Measurements from ENCODE around the gene KLC1.

Gene KLC1

GRCh38 chr14:103656031-103656755 lies 27.2 kb downstream of the KLC1 start:
- no peak for TF ChIP-seq ZBTB7A (IDR thresholded peaks at IDR 0.05; ENCODE audit: low read depth)
- TF ChIP-seq TCF12 (IDR thresholded peaks at IDR 0.05; ENCODE audit: low read depth) = no peak
- TF ChIP-seq EGR1 (IDR thresholded peaks at IDR 0.05) = no peak
- TF ChIP-seq EP300 (IDR thresholded peaks at IDR 0.05; ENCODE audit: borderline replicate concordance) = no peak
- no peak for TF ChIP-seq REST (IDR thresholded peaks at IDR 0.05; ENCODE audit: low read depth)
- no peak for TF ChIP-seq TAF1 (IDR thresholded peaks at IDR 0.05; ENCODE audit: low read depth)
- TF ChIP-seq CEBPB (IDR thresholded peaks at IDR 0.05) = no peak
- TF ChIP-seq NFIC (IDR thresholded peaks at IDR 0.05) = no peak
- no peak for TF ChIP-seq CREB1 (IDR thresholded peaks at IDR 0.05; ENCODE audit: low read depth)
- TF ChIP-seq TEAD4 (IDR thresholded peaks at IDR 0.05) = no peak
- no peak for TF ChIP-seq FOXM1 (IDR thresholded peaks at IDR 0.05; ENCODE audit: borderline replicate concordance, low read depth)
- no peak for TF ChIP-seq YY1 (IDR thresholded peaks at IDR 0.05; ENCODE audit: low read depth)
- no peak for TF ChIP-seq USF1 (IDR thresholded peaks at IDR 0.05)
- TF ChIP-seq MAX (IDR thresholded peaks at IDR 0.05) = no peak
- TF ChIP-seq RAD21 (IDR thresholded peaks at IDR 0.05; ENCODE audit: low read depth) = no peak

GRCh38 chr14:103656756-103657133 lies 27.7 kb downstream of the KLC1 start:
- TF ChIP-seq YY1 (IDR thresholded peaks at IDR 0.05; ENCODE audit: low read depth) = no peak
- TF ChIP-seq ZBTB7A (IDR thresholded peaks at IDR 0.05; ENCODE audit: low read depth) = no peak
- TF ChIP-seq USF1 (IDR thresholded peaks at IDR 0.05) = no peak
- no peak for TF ChIP-seq TAF1 (IDR thresholded peaks at IDR 0.05; ENCODE audit: low read depth)
- no peak for TF ChIP-seq NFIC (IDR thresholded peaks at IDR 0.05)
- no peak for TF ChIP-seq MAX (IDR thresholded peaks at IDR 0.05)
- no peak for TF ChIP-seq TCF12 (IDR thresholded peaks at IDR 0.05; ENCODE audit: low read depth)
- TF ChIP-seq CREB1 (IDR thresholded peaks at IDR 0.05; ENCODE audit: low read depth) = no peak
- no peak for TF ChIP-seq RAD21 (IDR thresholded peaks at IDR 0.05; ENCODE audit: low read depth)
- no peak for TF ChIP-seq EP300 (IDR thresholded peaks at IDR 0.05; ENCODE audit: borderline replicate concordance)
- TF ChIP-seq REST (IDR thresholded peaks at IDR 0.05; ENCODE audit: low read depth) = no peak
- no peak for TF ChIP-seq FOXM1 (IDR thresholded peaks at IDR 0.05; ENCODE audit: borderline replicate concordance, low read depth)
- TF ChIP-seq TEAD4 (IDR thresholded peaks at IDR 0.05) = no peak
- TF ChIP-seq CEBPB (IDR thresholded peaks at IDR 0.05) = no peak
- no peak for TF ChIP-seq EGR1 (IDR thresholded peaks at IDR 0.05)

- TF ChIP-seq NFIC (IDR thresholded peaks at IDR 0.05) = no peak
- no peak for TF ChIP-seq CEBPB (IDR thresholded peaks at IDR 0.05)
- no peak for TF ChIP-seq FOXM1 (IDR thresholded peaks at IDR 0.05; ENCODE audit: borderline replicate concordance, low read depth)
- no peak for TF ChIP-seq REST (IDR thresholded peaks at IDR 0.05; ENCODE audit: low read depth)
- no peak for TF ChIP-seq ZBTB7A (IDR thresholded peaks at IDR 0.05; ENCODE audit: low read depth)
- TF ChIP-seq RAD21 (IDR thresholded peaks at IDR 0.05; ENCODE audit: low read depth) = no peak
- TF ChIP-seq MAX (IDR thresholded peaks at IDR 0.05) = no peak
- no peak for TF ChIP-seq USF1 (IDR thresholded peaks at IDR 0.05)
- no peak for TF ChIP-seq TEAD4 (IDR thresholded peaks at IDR 0.05)
- TF ChIP-seq EGR1 (IDR thresholded peaks at IDR 0.05) = no peak
- TF ChIP-seq EP300 (IDR thresholded peaks at IDR 0.05; ENCODE audit: borderline replicate concordance) = no peak
- no peak for TF ChIP-seq CREB1 (IDR thresholded peaks at IDR 0.05; ENCODE audit: low read depth)
- TF ChIP-seq YY1 (IDR thresholded peaks at IDR 0.05; ENCODE audit: low read depth) = no peak
- no peak for TF ChIP-seq TCF12 (IDR thresholded peaks at IDR 0.05; ENCODE audit: low read depth)
- no peak for TF ChIP-seq TAF1 (IDR thresholded peaks at IDR 0.05; ENCODE audit: low read depth)
These were observed 28.5 kb downstream of the KLC1 start for GRCh38 chr14:103657471-103657870.
